Measurements from ENCODE around the gene ADCK1.
"Not testable (repeated sequence)": the region's sequence is repeated elsewhere in the genome, so short reads cannot be mapped to it uniquely, and the experiment has no call there.

ADCK1 gene

GRCh38 chr14:77809011-77809410 lies 9.1 kb downstream of the ADCK1 start:
- DNase-seq: no peak

GRCh38 chr14:77812028-77812427 lies 12.1 kb downstream of the ADCK1 start:
- DNase-seq: no peak

- DNase-seq: not testable (repeated sequence)
Observed at GRCh38 chr14:77812682-77813081, 12.8 kb downstream of the ADCK1 start.

DNA sequence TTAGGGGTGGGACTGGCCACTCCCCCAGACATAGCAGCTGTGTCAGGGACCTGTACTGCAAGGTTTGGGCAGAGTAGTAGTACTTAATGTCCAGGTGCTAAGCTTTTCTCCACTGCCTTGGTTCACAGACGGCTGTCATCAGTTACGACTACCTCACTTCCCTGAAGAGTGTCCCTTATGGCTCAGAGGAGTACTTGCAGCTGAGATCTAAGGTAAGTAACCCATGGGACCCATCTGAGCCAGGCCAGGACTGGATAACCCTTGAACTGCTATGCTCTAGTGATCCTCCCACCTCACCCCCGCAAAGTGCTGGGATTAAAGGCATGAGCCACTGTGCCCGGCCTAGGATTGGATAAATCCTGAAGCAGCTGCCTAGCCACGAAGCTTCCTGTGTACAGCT lies 22.4 kb downstream of the ADCK1 start:
- no peak for DNase-seq

GRCh38 chr14:77822741-77823140 lies 22.8 kb downstream of the ADCK1 start:
- DNase-seq: no peak

DNA sequence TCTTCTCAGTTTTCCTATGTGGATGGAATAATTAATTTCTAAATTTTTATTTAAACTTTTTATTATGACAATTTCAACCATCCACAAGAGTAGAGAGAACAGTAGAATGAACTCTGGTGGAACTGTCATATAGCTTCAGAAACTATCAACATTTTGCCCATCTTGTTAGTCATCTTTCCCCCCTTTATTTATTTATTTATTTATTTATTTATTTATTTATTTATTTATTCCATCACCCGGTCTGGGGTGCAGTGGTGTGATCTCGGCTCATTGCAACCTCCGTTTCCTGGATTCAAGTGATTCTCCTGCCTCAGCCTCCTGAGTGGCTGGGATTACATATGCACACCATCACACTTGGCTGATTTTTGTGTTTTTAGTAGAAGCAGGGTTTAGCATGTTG lies 23.5 kb downstream of the ADCK1 start:
- DNase-seq: no peak

DNA sequence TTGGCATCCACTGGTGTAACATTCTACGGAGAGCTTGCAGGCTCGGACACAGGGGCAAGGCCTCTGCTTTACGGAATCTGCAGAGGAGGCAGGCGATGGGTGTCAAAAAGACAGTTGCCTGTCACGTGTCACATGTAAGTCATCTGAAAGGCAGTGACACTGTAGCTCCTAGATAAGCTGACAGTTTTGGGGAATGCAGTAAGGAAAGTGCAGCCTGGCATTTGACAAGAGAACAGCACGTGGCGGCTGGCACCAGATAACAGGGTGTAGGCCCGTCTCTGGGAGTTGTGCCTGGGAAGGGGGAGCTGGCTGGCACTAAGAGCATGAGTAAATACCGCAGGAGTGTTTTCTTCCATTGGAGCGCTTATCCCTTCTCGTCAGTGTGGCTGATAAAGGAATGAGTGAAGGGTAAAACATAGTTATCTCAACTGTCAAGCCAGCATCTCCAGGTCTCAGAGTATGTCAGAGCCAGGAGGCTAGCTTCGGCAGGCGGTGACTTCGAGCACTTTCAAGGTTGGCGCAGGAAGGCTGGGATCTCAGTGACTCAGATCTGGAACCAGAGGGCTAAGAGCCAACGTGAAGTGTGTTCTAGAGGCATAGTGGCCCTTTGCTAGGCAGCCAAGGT lies 26.1 kb downstream of the ADCK1 start:
- no peak for DNase-seq

- no peak for DNase-seq
Observed at GRCh38 chr14:77830692-77831091, 30.8 kb downstream of the ADCK1 start.

DNA sequence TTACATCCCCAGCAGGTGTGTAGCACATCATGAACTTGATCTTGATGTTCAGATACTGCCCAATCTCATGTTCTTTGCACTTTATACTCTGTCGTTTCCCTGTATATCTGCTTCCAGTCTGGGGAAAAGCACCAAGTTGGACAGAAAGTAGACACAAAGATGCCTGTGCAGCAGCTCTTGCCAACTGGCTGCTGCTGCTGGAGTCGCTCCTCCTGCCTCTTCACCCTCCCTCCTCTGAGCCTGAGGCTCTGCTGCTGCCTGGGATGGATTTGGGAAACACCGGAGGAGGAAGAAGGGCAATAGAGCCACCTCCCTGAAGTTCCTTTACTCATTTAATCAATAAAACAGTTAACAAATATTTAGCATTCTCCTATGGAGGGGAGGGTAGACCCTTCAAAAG lies 32.4 kb downstream of the ADCK1 start:
- DNase-seq: no peak

DNA sequence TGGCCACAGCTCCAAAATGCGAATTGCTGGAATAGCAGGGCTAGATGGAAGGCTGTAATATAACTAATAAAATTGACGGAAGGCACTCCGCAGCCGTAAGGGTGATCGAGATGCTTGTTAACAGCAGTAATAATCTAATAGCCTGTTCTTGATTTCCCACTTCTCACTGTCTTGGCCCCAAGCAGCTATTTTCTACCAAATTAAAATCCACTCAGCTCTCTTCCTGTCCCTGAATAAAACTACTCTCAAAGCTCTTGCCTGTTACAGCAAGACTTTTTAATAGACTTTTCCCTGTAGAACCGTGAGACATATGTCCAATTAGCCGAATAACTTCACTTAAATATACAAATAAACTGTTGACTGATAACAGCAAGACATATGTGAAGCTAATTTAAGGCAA lies 38.0 kb downstream of the ADCK1 start:
- DNase-seq: no peak

DNA sequence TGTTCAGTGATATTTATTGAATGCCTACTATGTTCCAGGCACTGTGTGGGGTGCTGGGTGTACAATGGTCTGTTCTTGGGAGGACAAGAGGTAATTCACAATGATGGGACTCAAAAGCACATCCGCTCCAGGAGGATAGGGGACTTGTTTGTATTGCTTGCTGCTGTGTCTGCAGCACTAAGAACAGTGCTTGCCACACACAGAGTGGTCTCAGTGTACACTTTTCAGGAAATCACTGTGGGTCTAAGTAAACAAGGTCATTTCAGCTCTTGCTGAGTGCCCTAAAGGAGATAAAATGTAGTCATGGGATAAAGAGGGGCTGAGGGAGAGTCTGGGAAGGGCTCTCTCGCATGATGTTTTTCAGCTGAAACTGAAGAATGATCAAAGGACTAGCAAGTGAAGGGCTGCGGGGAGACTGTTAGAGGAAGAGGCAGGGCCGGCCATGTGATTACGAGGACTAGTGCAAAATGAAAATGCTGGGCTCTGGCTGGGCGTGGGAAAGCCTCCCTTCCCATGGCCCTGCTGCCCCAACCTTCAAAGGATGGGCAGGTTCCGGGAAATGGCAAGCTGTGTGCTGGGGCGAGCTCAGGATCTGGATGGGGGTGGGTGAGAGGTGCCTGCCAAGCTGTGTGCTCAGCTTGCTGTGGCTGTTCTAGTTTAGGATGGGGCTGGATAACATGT lies 39.1 kb downstream of the ADCK1 start:
- no peak for DNase-seq

GRCh38 chr14:77843195-77843594 lies 43.3 kb downstream of the ADCK1 start:
- no peak for DNase-seq

DNA sequence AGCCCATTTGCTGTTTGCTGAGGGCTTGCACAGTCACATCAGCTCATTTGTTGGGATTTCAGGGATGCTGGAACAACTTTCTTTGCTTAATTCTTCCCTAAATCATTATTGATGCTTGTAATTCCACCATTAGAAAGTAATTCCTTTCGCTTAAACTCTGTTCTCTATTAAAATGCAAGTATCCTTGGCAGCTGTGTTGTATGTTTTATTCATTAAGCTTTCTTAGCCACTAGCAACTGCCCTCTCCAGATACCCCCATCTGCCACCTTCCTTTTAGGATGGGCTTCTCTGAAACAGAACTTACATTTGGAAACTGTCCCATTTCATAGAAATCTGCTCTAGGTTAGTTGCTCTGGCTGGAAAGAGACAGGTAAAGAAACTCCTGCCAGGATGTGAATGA lies 43.7 kb downstream of the ADCK1 start:
- DNase-seq: no peak

GRCh38 chr14:77844802-77845201 lies 44.9 kb downstream of the ADCK1 start:
- DNase-seq: no peak

GRCh38 chr14:77848031-77848430 lies 48.1 kb downstream of the ADCK1 start:
- peak; percentile 50 for DNase-seq

DNA sequence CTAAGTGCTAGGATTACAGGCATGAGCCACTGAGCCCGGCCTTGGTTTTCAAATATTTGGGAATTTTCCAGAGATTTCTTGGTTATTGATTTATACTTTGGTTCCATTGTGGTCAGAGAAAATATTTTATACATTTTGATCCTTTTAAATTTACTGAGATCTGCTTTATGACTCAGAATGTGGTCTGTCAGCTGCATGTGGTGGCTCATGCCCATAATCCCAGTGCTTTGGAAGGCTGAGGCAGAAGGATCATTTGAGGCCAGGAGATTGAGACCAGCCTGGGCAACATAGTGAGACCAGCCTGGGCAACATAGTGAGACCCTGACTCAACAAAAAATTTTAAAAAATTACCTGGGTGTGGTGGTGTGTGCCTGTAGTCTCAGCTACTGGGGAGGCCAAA lies 49.8 kb downstream of the ADCK1 start:
- peak; percentile 83 for DNase-seq

GRCh38 chr14:77853919-77854318 lies 54.0 kb downstream of the ADCK1 start:
- no peak for DNase-seq

GRCh38 chr14:77856941-77857340 lies 57.0 kb downstream of the ADCK1 start:
- DNase-seq: no peak

GRCh38 chr14:77859934-77860570 lies 60.1 kb downstream of the ADCK1 start:
- no peak for DNase-seq

DNA sequence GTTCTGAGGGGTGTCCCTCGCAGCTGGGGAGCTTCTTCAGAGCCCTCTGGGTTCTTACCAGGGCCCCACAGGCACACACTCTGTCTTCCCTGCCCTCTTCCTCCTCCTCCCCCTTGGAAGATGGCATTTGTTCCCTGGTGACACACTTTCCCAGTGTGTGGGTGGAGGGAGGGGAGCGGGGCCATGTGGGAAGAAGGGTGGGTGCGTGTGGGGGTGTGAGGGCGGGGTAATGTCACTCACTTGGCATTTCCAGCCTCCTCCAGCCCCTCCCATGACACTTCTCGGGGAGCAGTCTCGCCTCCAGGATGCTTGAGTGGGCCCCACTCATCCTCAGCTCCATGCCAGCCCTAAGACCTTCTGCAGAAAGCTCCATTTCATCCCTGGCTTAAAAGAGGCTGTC lies 61.3 kb downstream of the ADCK1 start:
- no peak for DNase-seq

GRCh38 chr14:77862154-77862786 lies 62.4 kb downstream of the ADCK1 start:
- DNase-seq: peak; percentile 60

DNA sequence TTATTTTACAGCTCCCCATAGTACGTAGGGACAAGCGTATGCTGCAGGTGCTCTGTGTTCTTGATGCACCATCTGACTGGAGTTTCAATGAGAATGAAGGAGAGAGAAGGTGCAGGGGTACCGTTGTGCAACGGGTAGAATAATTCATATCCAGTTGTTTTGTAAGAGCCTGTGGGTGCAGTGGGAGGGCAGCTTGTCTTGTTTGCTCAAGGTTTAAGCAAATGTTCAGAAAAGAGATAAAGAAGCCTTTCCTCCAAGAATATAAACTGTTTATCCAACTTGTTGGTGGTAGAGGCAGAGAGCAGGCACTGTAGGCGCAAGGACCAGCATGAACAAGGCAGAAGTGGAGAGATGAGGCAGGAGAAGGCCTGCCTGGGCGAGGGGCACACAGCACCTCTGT lies 64.2 kb downstream of the ADCK1 start:
- DNase-seq: no peak

DNA sequence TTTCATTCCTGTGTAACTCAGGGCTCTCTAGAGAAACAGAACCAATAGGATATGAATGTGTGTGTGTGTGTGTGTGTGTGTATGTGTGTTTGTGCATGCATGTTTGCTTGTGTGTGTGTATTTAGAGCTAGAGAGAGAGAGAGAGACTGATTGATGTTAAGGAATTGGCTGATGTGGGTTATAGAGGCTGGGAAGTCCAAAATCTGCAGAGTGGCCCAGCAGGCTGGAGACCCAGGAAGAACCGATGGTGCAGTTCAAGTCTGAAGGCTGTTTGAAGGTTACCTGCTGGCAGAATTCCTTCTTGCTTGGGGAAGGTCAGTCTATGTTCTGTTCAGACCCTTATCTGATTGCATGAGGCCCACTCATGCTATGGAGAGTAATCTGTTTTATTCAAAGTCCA lies 64.7 kb downstream of the ADCK1 start:
- DNase-seq: no peak

DNA sequence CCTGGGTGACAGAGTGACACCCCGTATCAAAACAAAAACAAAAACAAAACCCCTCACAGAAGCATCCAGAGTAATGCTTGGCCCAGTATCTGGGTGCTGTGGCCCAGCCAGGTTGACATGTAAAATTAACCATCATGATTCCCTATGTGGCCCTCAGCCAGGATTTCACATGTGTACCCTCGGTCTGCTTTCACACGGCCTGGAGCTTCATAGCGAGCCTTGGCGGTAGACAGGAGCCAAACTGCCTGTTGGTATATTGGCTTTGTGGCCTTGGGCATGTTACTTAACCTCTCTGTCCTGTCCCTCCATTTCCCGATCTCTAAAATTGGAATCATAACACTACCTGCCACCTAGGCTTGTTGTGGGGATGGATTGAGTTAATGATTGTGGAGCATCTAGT lies 65.5 kb downstream of the ADCK1 start:
- DNase-seq: no peak
